GM12864 (cell line): Measurements from ENCODE around the gene HELB.

Experiments used
- DNase-seq: peaks from one replicate; pipeline ENCODE4 v3.0.0-alpha.2; 2011; ENCODE audit warnings: low read depth
- H3K4me3 ChIP-seq: 2 replicates; pipeline ENCODE4 v1.5.1; 2011; ENCODE audit warnings: mild to moderate bottlenecking, low read depth, low read length, control low read depth
- CTCF ChIP-seq: IDR thresholded peaks from 2 replicates; pipeline ENCODE4 v1.5.1; 2011; ENCODE audit warnings: low read depth, mild to moderate bottlenecking, moderate library complexity, low read length, control low read depth, inconsistent platforms; ENCODE audit errors: missing control alignments

Gene HELB

DNA sequence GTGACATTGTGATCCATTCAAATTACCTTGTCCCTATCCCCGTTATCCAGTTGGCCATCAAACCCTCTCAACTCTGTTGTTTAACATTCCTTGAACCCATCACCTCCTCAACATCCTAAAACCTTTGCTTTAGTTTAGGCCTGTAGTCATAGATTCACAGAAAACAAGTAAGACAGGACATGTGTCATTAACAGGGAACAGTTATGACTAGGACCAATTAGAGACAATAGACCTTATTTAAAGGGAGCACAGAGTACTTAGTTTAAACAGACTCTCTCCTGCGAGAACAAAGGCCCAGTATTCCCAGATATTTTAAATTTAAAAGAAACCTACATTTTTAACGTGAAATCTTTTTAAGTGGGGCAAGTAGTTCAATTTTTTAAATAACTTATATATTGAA is 20.0 kb upstream of the HELB start:
- DNase-seq = no peak
- no peak for TF ChIP-seq CTCF
- no peak overlapping the region for H3K4me3 ChIP-seq

- TF ChIP-seq CTCF = no peak
- no peak overlapping the region for H3K4me3 ChIP-seq
- DNase-seq = no peak
Observed at GRCh38 chr12:66287275-66287674, 15.0 kb upstream of the HELB start.

GRCh38 chr12:66288121-66288520 is 14.2 kb upstream of the HELB start:
- TF ChIP-seq CTCF = no peak
- no peak overlapping the region for H3K4me3 ChIP-seq
- DNase-seq = no peak

DNA sequence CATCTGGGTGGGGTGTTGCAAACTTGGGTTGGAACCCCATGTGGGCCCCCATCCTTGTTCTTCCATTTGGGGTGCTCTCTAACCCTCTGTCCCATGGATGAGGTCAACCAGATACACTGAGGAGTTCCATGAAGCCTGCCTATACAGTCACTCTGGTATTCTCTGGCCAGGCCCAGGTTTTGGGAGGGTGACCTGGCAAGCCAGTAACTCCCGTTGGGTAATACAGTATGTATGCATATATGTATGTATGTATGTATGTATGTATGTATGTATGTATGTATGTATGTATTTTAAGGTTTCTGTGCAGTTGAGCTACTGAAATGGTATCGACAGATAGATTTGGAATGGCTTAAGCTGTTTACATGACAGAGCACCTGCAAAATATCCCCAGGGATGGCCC is 12.8 kb upstream of the HELB start:
- no peak overlapping the region for H3K4me3 ChIP-seq
- TF ChIP-seq CTCF = no peak
- no peak for DNase-seq

- TF ChIP-seq CTCF = no peak
- DNase-seq = no peak
- H3K4me3 ChIP-seq = no peak overlapping the region
Observed at GRCh38 chr12:66290716-66291200, 11.5 kb upstream of the HELB start.

- DNase-seq = no peak
- no peak for TF ChIP-seq CTCF
- H3K4me3 ChIP-seq = no peak overlapping the region
Observed at GRCh38 chr12:66296176-66296683, 6.1 kb upstream of the HELB start.

DNA sequence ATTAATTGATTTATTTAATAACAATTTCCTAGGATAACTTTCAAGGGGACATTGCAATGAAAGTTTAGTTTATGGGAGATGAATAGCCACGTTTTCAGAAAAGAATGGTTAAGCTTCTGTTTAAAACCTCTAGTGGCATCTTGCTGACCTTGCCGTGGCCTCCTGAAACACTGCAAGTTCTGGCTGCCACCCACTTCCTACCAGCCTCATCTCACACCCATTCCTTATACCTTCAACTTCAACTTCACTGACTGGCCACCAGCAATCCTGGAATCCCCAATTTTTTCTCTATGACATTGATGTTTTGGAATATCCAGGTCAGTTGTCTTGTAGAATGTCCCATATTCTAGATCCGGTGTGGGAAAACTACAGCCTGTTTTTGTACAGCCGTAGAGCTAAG is 5.2 kb upstream of the HELB start:
- DNase-seq = no peak
- no peak for TF ChIP-seq CTCF
- H3K4me3 ChIP-seq = no peak overlapping the region
